Loucy (cell line): Measurements from ENCODE around the gene ETS1.

Source experiments
- CTCF ChIP-seq: fragments of 200-600 bp; sonication (generic); conservative IDR thresholded peaks from 2 replicates; pipeline ENCODE4 v1.5.1; 2014; ENCODE audit warnings: mild to moderate bottlenecking, antibody characterized with exemption, low read length
- EZH2phosphoT487 ChIP-seq: fragments of 200-600 bp; IDR thresholded peaks from 2 replicates; pipeline ENCODE4 v1.6.1; 2018; ENCODE audit warnings: antibody characterized with exemption, mild to moderate bottlenecking, moderate library complexity, borderline replicate concordance

- TF ChIP-seq CTCF, result no peak
- no peak for TF ChIP-seq EZH2phosphoT487
These were observed 129.5 kb downstream of the ETS1 start for GRCh38 chr11:128457874-128458273.
